IPS DF 4.7 (cell line): ENCODE results near the gene ASB18.
"Not testable (repeated sequence)": the region's sequence is repeated elsewhere in the genome, so short reads cannot be mapped to it uniquely, and the experiment has no call there.

Source experiments
- DNase-seq: peaks from one replicate; pipeline ENCODE4 v3.0.0-alpha.2; 2013; ENCODE audit warnings: low spot score; ENCODE audit errors: extremely low read depth

ASB18 gene, protein sequence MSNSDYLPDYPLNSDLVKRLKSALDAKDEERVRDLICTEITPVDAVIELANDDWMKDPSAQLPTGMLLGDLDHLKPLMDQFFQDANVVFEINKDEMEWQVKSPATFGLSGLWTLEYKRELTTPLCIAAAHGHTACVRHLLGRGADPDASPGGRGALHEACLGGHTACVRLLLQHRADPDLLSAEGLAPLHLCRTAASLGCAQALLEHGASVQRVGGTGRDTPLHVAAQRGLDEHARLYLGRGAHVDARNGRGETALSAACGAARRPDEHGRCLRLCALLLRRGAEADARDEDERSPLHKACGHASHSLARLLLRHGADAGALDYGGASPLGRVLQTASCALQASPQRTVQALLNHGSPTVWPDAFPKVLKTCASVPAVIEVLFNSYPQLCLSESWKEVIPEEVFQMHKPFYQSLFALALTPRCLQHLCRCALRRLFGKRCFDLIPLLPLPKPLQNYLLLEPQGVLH

DNA sequence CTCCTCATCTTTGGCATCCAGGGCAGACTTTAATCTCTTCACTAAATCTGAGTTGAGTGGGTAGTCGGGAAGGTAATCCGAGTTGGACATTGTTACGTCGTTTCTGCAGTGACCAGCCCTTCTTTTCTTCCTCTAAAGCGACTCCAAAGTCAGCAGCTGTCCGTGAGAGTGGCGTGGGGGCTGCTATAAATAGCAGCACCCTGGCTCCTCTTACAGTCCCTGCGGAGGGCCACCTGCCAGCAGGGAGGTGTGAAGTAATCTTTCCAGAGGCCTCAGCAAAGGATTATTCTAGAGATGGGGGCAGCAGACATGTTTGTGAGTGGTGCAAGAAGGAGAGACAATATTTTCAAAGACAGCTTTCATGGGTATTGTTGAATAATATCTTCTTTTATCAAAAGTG, at the start of gene ASB18:
ASB18 (minus strand) TSS at position 151 of the 400 bp plus-strand sequence; CDS start at position 90, 61 bp downstream.
- DNase-seq = no peak

DNA sequence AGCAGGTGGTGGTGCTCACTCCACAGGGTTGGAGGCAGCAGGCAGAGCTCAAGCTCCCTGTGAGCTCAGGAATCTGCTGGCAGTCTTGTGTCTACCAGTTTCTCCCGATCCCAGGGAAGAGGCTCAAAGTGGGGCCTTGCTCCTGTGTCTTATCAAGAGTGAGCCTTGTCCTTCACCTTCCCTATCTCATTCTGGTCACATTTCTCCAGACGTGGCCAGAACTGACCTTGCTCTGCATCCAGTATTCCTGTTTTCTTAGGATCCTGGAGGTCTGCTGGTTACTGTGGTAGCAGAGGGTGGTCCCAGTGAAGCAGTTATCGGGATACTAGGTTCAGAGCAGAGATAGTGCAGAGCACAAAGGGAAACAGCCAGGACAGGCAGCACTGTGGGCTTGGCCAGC, 47.1 kb upstream of the ASB18 start:
- DNase-seq = no peak

DNA sequence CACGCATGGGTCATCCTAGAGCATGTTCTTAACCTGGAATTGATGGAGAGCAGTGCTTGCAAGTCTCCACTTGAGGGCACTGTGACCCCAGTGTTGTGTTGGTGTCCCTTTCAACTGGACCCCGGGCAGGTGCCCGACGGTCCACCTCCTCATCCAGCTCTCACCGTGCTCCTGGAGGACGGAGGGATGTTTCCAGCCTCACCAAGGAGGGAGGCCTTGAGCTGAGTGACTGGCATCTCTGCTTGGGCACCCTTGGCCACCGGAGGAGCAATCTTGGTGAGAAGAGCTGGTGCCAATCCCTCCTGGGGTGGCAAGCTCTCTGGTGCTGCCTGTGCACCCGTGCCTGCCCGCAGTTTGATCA, 45.4 kb upstream of the ASB18 start:
- DNase-seq = peak; percentile 51

DNA sequence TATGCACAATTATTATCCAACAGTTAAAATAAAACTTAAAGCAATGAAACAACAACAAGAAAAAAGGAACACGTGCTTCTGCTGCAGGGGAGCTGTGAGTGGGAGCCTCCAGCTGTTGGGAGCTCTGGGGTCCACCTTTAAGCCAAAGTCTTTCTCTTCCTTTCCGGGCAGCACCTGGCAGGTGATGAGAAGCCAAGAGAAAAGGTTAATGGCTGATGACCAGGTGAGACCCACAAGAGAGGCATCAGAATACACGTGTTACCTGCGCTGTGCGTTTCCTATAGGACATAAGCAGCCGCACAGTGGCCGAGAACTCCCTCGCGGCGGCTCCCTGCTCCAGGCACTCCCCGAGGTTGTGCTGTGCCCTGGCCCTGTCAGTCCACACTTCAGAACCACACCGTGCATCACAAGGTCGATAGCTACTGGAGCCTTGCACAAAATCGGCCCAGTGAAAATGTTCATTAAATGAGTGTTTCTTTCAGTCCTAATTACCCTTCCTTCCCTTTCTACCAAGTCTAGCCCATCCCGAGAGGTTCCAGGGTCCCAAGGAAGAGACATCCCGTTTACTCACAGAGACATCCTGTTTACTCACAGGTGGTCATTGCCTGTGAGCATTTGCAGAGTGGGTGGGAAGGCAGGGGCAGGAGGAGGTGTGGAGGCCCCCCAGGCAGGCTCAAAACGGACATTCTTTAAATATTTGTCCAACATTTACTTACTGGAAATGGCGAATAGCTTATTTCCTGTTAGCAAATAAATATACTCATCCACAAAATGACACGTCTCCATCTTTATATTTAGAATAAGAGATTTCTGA, 44.9 kb upstream of the ASB18 start:
- no peak for DNase-seq

DNA sequence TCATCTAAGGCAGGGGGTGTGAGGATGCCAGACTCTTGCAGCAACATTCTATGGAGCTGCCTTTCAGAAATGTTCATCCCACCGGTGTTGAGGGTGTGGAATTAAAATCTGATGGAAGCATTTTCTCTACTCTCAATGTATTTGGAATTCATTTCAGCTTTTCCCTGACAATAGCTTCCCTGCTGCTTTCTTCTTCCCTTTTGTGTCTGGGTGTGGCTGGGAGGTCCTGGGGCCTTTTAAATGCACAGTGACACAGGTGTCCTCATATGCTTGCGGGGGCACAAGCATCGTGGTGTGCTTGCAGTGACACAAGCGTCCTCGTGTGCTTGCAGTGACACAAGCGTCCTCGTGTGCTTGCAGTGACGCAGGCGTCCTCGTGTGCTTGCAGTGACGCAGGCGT, 43.4 kb upstream of the ASB18 start:
- DNase-seq = no peak

DNA sequence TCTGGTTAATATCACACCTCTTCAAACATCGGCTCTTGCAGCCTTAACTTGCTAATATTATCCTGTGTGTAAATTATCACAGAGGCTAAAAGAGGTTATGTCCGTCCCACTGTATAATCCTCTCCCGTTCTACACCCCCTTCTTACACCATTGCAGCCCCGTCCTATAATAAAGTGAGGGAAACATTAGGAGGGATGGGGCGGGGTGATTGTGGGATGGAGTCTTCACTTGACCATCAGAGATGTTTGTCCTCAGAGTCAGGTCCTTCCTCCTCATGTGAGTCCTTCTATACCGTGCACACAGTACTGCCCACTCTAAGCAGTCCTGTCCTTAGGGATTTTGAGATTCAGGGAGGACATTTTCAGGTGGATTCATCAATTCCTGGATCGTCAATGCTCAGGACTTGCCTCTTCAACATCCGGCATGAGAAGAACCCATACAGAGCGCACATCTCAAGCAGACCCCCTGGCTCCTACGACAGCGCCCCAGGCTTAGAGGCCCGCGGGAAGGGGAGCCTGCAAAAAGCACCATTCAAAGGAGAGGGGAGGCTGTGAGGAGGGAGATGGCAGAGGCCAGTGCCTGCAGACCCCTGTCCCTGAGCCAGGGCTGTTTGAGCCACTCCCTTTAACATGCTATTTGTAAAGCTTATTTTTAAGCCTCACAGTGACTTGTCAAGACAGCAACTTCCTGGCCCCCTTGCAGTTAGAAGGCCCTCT, 42.8 kb upstream of the ASB18 start:
- no peak for DNase-seq

DNA sequence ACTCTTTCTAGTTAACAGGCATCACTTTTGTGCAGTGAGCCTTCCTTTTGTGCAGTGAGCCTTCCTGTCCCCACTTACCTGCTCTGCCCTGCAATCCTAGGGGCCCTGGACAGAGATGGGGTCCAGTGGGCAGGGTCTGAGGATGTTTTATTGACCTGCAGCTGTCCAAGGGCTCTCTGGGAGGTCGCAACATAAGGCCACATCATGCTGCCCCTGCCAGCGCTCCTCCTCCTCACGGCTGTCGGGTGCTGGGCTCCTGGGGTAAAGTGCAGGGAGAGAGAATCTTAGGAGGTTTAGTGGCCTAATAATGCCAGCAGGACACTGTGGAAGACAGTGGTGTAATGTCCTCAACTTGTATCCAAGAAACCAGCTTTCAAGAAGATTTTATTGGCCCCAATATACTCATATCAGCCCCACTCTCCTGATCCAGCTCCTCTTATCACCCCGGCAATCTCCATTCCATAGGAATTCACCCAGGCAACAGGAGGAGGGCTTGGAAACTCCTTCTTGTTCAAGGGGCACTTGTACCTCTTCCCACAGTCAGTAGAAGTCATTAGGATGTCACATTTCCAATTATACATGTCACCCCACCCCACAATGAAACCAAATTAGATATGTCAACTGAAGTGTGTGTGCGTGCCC, 41.9 kb upstream of the ASB18 start:
- no peak for DNase-seq

DNA sequence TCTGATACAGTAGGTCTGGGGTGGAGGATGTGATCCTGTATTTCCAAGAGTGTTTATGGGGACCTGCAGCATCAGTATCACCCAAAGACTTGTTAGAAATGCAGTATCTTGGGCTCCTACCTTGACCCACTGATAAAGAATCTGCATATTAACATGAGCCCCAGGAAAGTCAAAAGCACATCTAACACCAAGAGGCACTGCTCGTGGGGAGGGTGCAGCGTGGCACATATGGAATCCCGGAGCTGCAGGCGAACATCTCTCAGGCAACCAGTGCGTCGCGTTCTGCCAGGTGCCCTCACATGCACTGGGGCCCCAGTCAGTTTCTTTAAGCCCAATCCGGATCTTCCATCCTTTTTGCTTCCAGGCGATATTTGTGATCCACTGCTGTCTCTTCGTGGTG, 41.3 kb upstream of the ASB18 start:
- no peak for DNase-seq

DNA sequence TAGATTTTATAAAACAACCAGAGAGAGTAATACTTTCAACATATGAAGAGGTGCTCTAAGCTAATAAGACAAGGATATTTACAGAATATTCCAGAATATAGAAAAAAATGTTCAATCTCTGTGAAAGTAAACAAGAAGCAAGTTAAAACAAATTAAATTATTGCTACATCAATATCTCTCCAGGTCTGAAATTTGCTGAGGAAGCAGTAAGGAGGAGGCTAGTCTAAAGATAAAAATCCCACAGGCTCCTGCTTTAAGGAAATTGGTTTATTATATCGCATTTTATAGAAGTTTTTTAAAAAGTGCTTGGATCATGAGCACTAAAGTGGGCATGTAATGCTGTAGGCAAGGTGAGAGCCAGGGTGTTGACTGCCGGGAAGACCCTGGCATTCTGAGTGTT, 39.7 kb upstream of the ASB18 start:
- no peak for DNase-seq

DNA sequence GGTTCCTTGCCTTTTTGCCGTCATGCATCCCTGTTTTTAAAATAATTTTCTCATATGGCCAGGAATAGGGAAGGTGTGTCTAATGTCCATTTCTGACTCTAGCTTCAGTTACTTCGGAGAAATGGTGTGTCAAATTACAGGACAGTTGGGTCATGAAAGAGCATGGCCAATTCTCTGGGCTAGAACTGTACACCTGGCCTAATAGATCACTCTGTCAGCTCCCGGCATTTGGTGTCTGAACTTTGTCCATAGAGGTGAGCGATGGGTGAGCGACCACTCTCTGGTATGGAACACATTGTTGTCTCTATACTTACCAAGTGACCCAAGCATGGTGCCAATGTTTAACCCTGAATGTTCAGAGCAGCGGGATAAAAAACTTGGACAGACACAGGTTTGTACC, 38.3 kb upstream of the ASB18 start:
- DNase-seq = no peak

DNA sequence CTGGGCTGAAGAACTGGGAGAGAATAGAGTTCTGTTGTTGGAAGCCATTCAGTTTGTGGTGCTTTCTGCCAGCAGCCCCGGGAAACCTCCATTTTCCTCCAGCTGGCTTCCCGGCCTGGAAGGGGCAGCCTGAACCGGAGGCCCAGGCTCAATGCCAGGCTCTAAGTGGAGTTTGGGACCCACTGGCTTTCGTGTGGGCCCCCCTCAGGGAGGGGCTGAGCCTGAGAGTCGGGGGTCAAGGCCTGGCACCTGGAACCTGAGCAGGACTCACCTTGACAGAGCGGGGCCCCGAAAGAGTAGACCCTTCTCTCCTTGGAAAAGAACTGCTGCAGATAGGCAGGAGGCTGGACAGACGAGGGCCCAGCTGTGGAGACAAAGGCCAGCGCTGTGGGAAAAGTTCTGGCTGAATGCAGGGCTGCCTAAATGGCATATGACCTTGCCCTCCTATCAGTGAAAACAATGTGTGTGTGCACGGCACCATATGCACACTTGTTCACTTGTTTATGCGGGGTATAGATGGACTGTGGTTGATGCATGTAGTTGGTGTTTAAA, 34.8 kb upstream of the ASB18 start:
- DNase-seq = no peak

DNA sequence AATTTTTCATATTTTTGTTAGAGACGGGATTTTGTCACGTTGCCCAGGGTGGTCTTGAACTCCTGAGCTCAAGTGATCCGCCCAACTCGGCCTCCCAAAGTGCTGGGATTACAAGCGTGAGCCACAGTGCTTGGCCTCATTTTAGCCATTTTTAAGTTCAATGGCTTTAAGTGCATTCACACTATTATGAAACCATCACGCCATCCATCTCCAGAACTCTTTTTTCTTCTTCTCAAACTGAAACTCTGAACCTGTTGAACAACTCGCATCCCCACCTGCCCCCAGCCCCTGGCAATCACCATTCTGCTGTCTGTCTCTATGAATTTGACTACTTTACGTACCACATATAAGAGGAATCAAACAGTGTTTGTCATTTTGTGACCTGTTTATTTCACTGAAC, 31.3 kb upstream of the ASB18 start:
- no peak for DNase-seq

DNA sequence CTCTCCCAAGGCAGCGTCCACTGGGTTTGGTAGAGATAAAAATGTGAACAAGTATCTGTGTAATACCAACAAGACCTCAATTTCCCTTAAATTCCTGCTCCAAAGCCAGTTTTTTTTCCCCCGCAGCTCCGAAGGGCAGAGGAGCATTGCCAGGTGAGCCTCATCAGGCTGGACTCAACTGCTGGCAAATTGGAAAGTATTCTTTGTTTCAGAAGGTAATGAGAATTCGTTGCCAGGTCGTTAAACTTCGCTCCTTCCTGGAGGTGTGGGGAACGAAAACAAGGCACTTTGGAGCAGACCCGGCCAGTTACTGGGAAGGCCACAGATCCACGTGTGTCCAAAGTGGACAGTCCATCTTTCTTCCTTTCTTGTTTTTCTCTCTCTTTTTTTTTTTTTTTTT, 30.4 kb upstream of the ASB18 start:
- DNase-seq = no peak

DNA sequence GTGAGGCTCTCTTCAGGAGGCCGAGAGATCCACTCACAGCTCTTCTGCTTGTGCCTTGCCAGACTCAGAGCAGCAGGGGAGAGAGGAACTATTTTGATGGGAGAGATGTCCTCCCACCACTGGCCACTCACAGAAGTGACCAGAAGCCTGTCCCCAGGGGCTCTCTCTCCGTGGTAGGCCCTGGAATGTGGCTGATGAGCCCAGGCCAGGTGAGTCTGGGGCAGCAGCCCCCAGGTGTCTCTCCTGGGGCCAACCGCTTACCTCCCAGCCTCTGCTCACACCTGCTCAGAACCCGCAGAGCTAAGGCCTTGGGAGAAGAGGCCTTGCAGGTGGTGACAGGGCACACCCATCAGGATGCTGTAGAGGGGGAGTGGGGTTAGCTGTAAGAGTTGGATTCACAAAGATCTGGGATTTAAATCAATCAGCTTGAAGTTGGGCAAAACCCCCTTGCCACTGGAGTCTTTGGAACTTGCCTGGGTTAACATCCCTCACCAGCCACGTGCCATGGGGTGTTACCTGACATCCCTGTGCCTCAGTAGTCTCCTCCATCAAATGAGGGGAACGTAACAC, 29.1 kb upstream of the ASB18 start:
- no peak for DNase-seq

DNA sequence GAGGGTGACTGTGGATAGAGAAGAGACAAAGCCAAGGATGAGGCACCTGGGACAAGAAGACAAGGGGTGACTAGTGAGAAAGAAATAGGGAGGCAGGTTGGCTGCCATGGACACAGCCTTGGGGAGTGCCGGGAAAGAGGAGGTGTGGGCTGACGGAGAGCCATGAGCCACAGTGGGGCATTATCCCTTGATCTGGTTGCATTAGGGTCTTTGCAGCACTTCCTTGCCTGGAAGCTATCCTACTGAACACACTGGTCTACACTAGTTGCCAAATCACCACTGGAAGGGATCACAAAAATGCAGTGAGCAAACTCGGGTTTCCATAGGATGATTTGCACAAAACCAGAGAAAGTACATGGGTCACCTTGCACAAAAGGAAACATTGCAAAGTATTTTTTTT, 27.7 kb upstream of the ASB18 start:
- DNase-seq = no peak

DNA sequence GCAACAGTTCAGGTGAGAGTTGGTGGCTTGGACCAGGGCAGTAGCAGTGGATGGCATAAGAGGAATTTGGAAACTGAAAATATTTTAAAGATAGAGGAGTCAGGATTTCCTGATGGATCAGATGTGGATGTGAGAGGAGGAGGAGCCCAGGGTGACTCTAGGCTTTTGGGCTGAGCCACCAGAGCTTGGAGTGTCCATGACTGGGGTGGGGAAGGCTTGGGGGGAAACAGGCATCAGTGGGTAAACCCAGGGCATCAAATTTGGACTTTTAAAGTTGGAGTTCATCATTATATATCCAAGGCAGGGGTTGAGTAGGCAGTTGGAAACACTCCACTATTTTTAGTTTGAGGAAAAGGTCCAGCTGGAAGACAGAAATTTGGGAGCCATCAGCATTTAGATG, 27.3 kb upstream of the ASB18 start:
- DNase-seq = no peak

DNA sequence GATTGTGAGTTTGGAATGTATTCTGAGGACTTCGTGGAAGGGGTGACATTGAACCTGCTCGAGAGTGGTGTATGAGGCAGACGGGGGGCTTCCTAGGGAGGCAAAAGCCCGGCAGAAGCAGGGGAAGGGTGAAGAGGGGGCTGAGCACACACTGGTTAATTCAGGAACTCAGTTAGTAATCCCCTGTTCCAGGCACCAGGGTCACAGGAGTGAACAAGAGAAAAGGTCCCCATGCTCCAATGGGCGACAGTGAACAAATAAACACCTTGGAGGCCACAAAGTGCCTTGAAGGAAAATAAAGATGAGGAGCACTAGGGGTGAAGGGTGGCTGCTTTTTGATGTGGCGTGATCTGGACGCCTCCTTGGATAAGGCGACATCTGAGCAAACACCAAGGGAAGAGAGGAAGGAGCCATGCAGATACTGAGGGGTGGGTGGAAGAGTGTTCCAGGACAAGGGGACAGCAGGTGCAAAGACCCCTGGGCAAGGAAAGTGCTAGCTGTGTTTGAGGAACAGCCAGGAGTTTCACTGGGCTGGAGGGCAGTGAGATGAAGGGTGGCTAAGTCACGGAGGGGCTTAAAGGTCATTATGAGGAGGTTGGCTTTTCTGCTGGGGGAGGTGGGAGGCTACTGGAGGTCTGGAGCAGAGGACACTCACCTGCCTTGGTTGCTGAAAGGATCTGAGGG, 26.7 kb upstream of the ASB18 start:
- DNase-seq = no peak

DNA sequence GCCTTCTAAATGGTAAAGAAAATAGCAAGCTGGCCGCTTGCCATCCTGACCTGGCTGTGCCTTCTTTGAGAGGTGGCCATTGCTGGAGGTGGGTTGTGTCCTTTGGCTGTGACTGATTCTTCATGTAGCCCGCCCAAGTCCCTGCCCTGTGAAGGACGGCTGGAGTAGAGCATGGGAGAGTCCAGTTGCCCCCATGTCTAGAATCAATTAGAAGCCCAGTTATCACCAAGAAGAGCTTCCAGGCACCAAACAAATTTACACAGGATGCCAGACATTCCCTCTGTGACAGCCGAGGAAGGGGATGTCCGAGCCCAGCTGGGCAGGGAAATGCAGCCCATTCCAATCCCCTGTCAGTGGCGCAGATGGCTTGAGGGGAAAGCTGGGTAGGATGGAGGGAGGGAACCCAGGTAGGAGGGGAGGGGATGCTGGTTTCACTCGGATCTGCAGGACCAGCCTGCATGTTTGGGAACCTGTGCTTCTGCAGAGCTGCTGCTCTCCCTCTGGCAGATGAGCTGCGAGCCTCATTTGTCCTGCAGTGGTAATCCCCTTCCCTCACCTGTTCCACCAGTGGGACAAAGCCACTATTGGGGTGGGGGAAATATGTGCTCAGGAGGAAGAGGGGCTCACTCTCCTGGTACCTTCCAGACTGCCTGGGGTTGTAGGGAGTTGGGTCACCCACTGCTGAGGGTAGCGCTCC, 25.7 kb upstream of the ASB18 start:
- no peak for DNase-seq

DNA sequence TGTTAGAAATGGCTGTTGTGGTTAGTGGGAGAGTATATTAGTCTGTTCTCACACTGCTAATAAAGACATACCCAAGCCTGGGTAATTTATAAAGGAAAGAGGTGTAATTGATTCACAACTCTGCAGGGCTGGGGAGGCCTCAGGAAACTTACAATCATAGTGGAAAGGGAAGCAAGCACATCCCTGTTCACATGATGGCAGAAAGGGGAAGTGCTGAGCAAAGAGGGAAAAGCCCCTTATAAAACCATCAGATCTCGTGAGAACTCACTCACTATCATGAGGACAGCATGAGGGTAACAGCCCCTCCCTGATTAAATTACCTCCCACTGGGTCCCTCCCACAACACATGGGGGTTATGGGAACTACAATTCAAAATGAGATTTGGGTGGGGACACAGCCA, 24.2 kb upstream of the ASB18 start:
- DNase-seq = not testable (repeated sequence)

DNA sequence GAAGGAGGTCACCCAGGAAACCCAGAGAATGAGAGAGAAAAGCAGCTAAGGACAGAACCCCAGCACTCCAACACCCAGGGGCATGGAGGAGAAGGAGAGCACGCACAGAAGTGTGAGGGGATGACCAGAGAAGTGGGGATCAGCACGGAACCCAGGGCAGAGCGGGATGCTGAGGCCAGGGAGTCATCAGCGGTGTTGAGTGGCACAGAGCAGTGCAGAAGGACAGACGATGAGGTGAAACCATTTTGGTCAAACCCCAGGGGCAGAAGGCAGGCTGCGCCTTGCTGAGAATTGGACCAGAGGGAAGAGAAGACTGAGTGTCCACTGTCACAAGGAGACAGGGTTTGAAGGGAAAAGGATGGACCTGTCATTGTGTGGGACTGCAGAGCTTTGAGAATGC, 23.4 kb upstream of the ASB18 start:
- DNase-seq = no peak
